Non-pigmented ciliary epithelial cell (primary cell): Measurements from ENCODE around the gene MYL4.
A peak's percentile ranks its signal among the peaks of the same experiment; 100 is the strongest.
"Not testable (repeated sequence)": the region's sequence is repeated elsewhere in the genome, so short reads cannot be mapped to it uniquely, and the experiment has no call there.

ENCODE experiments used
- DNase-seq: peaks from one replicate; pipeline ENCODE4 v3.0.0-alpha.2; 2010; ENCODE audit warnings: low read depth

The MYL4 gene

GRCh38 chr17:47221154-47221553, 12.0 kb downstream of the MYL4 start:
- no peak for DNase-seq

GRCh38 chr17:47222047-47222446, 12.9 kb downstream of the MYL4 start:
- no peak for DNase-seq

- DNase-seq, result no peak
Measured at GRCh38 chr17:47223007-47223406, 13.9 kb downstream of the MYL4 start.

- DNase-seq, result no peak
Measured at GRCh38 chr17:47223460-47223859, 14.3 kb downstream of the MYL4 start.

GRCh38 chr17:47224077-47224476, 14.9 kb downstream of the MYL4 start:
- not testable (repeated sequence) for DNase-seq

- no peak for DNase-seq
Measured at GRCh38 chr17:47224966-47225365, 15.8 kb downstream of the MYL4 start.

GRCh38 chr17:47225436-47225858, 16.3 kb downstream of the MYL4 start:
- DNase-seq, result peak; percentile 73

GRCh38 chr17:47225911-47226688, 17.0 kb downstream of the MYL4 start:
- no peak for DNase-seq

GRCh38 chr17:47227862-47228261, 18.7 kb downstream of the MYL4 start:
- no peak for DNase-seq

GRCh38 chr17:47229535-47230443, 20.6 kb downstream of the MYL4 start:
- DNase-seq, result peak; percentile 95

- no peak for DNase-seq
Measured at GRCh38 chr17:47230864-47231263, 21.7 kb downstream of the MYL4 start.

- no peak for DNase-seq
Measured at GRCh38 chr17:47231334-47231733, 22.2 kb downstream of the MYL4 start.

GRCh38 chr17:47231866-47232265, 22.7 kb downstream of the MYL4 start:
- no peak for DNase-seq

- no peak for DNase-seq
Measured at GRCh38 chr17:47232465-47232864, 23.3 kb downstream of the MYL4 start.

GRCh38 chr17:47235506-47235905, 26.4 kb downstream of the MYL4 start:
- no peak for DNase-seq

- DNase-seq, result no peak
Measured at GRCh38 chr17:47235923-47236322, 26.8 kb downstream of the MYL4 start.

GRCh38 chr17:47237841-47238240, 28.7 kb downstream of the MYL4 start:
- DNase-seq, result no peak

GRCh38 chr17:47238321-47239010, 29.3 kb downstream of the MYL4 start:
- DNase-seq, result no peak

GRCh38 chr17:47239619-47239966, 30.4 kb downstream of the MYL4 start:
- no peak for DNase-seq

GRCh38 chr17:47239967-47240651, 31.0 kb downstream of the MYL4 start:
- DNase-seq, result peak; percentile 89

- DNase-seq, result no peak
Measured at GRCh38 chr17:47240806-47241205, 31.7 kb downstream of the MYL4 start.

- no peak for DNase-seq
Measured at GRCh38 chr17:47242648-47243047, 33.5 kb downstream of the MYL4 start.
